GM21737 (cell line): Measurements from ENCODE around the gene GREM2.

Experiments used
- ATAC-seq: cut with Tn5 transposase; IDR thresholded peaks from one replicate; pipeline ENCODE4 v1.9.1; 2021; ENCODE audit warnings: mild to moderate bottlenecking, moderate library complexity; ENCODE audit not compliant: unreplicated experiment

The GREM2 gene

DNA sequence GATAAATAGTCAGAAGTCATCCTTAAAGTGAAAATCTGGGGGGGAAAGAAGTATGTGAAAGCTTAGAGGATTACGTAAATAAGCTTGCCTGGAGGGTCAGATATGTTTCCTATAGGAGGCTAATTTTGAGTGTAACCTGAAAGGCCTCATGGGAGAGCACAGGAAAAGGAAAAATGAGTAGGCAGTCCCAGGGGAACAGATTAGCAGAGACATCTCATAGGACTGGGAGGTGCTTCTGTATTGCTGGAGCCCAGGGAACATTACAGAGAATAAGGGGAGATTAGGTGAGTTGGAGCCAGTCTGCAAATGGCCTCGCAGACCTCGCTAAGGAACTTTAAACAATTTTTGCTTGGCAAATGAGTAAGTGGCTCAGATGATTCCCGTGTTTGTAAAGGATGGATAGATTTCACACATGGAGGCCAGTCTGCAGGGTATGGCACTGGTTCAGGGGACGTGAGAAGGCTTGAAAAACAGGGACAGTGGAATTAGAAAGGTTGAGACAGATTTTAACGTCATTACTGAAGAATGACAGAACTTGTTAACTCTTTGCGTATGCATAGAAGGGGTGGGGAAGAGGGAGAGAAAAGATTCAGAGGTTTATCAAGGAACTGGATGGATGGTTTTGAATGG is 149.1 kb downstream of the GREM2 start:
- no peak for ATAC-seq

DNA sequence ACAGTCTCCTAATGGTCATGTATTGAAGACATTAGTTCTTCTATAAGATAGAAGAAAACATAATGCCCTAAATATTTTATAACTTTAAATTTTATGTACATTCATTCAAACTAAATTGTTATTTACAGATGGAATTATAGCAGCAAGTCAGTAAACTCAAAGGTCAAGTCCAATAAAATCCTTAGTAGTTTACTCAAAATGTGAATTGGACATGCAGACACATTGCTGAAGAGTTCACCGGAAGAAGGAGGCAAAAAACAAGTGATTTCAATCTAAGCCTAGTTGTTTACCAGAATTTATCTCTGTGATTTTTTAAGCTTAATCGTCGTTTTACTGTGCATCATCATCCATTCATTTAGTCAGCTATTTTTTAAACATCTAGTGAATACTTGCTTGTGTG is 149.7 kb downstream of the GREM2 start:
- ATAC-seq = no peak

DNA sequence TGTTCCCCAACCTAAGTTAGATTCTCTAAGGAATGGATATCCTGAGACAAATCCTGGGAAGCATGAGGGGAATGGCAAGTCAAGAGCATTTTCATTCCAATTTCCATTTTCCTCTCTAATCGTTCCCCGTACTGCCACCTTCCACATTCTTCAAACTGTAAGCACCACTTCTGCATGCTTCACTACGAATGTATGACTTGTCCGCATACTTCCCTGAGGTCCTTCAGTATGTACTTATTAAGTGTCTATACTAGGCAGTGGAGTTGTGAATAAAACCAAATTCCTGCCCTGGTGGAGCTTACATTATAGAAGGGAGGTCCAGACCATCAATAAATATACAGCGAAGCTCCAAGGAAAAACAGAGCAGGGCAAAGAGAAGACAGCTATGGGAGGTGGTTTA is 154.8 kb downstream of the GREM2 start:
- no peak for ATAC-seq

DNA sequence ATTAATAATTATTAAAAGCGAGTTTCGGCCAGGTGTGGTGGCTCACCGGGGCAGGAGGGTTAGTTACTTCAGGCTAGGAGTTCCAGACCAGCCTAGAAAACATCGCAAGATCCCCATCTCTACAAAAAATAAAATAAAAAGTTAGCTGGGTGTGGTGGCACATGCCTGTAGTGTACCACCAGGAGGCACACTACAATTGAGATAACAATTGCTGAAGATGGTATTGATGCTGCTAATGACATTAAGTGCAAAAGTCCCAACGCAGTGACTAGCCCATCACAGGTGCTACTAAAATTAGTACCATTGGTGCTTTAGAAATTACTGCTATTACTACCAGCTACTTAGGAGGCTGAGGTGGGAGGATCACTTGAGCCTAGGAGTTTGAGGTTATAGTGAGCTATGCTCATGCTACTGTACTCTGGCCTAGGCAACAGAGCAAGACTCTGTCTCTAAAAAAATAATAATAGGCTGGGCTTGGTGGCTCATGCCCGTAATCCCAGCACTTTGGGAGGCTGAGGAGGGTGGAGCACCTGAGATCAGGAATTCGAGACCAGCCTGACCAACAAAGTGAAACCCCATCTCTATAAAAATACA is 156.6 kb downstream of the GREM2 start:
- ATAC-seq = no peak

DNA sequence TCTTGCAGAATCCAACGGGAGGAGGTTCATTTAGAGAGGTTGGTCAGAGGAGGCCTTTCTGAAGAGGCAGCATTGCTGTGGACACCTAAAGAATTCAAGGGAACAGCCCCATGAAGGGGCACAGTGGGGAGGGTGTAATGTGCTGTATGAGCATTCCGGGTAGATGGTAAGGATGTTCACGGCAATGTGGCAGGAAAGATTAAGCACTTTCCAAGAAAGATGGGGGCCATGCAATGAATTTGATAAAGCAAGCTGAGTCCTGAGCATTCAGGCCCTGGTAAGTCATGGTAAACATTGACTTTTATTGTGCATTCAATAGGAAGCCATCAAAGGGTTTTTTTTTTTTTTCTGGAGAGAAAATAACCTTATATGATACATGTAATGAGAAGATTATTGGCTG is 166.6 kb downstream of the GREM2 start:
- ATAC-seq = no peak

DNA sequence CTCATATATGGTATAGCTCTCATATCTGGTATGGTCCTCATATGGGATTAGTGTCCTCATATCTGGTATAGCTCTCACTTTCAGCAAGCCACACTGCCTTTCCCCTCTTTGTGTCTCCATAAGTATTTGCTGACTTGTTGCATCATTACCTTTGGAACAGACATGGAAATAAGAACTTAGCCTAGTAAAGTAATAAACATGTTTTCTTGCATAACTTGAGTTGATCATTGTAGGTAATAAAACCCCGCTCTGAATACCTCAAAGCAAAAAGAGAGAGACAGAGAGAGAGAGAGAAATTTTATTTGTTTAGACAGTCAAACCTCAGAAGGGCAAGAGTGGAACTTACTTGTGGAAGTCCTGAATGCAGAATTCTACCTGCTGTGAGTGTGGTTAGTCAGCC is 170.3 kb downstream of the GREM2 start:
- no peak for ATAC-seq
